IPS DF 4.7 (cell line): ENCODE measurements around the gene IRF2.
"Not testable (repeated sequence)": the region's sequence is repeated elsewhere in the genome, so short reads cannot be mapped to it uniquely, and the experiment has no call there.

ENCODE experiments used
- DNase-seq: peaks from one replicate; pipeline ENCODE4 v3.0.0-alpha.2; 2013; ENCODE audit warnings: low spot score; ENCODE audit errors: extremely low read depth

IRF2 gene

GRCh38 chr4:184389978-184390900, 84.1 kb downstream of the IRF2 start:
- DNase-seq = no peak

DNA sequence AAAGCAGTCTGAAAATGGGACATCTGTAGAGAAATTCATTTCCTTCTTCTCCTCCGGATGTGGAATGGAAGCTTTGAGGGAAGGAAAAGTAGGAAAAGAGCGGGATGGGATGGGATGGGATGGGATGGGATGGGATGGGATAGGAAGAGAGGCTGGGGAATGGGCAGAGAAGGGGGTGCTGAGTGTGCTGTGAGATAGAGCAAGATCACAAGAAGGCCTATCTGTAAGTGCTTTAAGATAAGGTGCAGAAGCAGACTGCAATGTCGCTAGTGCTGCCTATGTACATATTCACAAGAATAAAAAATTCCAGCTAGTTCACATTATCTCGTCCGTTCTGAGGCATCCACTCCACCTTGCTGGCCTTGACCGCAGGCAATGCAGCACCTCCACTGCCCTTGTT, 86.2 kb downstream of the IRF2 start:
- no peak for DNase-seq

DNA sequence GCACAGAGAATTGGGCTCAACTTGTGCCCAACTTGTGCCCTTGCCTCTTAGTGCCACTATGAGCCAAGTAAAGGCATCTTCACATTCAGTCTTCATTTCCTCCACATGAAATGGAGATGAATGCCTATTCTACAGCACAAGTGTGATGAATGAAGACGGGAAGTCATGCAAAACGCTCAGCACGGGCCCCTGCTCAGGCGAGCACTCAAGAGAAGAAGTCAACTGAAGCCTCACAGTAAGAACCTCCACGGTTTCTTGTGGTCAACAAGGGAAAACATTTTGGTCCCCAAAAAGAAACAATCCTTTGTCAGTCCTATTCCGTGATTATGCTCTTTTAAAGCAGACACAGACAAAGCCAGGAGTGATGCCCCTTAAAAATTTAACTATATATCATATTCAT, 87.0 kb downstream of the IRF2 start:
- no peak for DNase-seq

- no peak for DNase-seq
Observed at GRCh38 chr4:184386271-184386781, 88.0 kb downstream of the IRF2 start.

DNA sequence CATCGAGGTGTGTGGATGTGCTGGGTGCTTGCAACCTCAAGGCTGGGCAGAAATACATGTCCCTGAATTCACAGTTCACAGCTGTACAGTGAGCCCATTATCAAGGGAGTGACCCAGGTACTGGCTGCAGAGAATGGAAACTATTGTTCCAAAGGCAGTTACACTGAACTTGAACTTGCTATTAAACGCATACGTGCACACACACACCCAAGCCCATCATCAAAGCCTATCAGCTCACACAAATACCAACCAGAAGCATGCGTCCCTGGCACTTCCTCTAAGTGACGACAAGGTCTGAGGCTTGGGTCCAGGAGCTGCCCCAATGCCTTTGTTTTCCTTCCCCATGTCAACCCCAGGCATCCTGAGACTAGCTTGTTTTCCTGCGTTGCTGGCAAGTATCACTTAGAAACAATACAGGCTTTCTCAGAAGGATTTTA, 88.6 kb downstream of the IRF2 start:
- DNase-seq = no peak

DNA sequence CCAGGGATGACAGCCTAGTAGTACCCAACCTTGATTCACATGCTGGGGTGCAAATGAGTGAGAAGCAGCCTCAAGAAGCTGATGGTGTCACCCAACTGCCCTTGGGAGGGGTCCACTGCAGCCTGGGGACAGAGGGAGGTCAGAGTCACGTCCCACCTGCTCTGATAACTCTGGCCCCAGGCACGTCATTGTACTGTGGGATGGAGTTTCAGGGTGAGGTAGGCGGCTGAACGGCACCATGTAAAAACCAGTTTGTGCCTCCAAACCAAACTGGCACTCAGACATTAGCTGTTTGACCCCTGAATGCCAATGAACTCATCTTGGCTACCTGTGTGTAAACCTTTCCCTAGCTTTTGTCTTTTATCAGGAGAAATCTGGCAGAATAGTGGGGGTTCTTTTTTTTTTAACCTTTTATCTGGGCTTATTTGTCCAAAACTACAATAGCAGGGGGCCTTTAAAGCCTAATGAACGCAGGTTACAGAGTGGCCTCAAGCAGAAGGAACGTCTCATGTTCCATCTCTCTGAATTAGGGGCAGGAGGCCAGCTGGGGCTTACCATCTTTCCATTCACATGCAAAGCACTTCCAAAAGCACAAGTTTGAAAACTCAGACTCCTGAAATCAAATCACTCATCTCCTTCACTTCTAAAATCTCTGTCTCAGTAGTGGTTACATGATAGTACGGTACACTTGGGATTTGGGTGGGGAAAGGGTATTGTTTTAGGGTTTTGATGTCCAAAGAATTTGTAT, 89.4 kb downstream of the IRF2 start:
- no peak for DNase-seq

GRCh38 chr4:184384056-184384809, 90.1 kb downstream of the IRF2 start:
- no peak for DNase-seq

DNA sequence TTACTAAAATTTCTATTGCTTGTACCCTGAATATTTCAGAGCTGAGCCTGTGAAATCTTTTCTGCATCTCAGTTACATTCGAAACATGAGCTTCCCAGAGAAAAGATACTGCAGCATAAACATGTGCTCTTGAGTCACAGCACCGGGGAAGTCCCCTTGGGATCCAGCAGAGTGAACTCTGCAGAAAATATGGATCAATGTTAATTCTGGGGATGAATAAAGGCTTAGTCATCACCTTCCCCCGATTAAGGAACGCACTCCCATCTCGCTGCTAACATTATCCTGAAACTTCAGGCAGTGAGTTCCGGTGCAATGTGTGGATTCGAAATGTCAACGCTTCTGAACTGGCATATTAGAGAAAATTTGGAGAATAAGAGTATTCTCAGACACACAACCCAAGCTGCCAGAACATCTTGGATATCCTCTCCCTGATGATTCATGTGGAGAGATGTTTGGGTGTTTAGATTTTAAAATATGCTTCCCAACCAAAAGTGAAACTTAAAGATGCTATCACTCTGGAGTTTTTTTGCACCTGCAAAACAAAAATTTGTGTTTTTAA, 90.8 kb downstream of the IRF2 start:
- DNase-seq = no peak

DNA sequence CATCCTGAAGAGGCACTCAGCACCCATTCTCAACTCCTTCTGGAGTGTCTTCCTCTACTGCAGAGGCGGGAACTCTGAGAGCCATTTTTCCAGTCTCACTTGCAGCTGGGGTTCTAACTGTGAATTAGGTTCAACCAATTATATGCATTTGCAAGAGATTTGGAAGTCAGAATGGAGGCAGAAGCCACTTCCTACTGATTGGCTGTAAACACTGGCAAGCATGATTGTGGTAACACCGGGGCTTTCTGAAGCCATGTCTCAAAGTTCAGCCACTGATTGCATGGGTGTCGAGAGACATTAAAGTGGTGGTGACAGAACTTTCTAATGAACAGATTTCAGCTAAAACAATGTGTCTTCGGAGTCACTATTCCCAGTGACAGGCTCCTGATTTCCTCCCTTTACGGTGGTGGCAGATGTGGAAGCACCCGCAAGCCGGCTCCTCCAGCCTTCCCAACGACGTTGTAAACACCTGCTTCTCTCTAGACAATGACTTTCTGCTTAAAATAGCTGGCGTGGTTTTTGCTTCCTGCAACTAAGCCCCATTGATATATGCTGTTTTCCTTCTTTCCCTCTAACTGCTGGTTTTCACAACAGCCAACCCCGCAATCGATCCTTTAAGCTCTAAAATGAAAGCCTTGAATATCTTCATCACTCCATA, 92.0 kb downstream of the IRF2 start:
- no peak for DNase-seq

- no peak for DNase-seq
Observed at GRCh38 chr4:184380707-184381106, 93.6 kb downstream of the IRF2 start.

DNA sequence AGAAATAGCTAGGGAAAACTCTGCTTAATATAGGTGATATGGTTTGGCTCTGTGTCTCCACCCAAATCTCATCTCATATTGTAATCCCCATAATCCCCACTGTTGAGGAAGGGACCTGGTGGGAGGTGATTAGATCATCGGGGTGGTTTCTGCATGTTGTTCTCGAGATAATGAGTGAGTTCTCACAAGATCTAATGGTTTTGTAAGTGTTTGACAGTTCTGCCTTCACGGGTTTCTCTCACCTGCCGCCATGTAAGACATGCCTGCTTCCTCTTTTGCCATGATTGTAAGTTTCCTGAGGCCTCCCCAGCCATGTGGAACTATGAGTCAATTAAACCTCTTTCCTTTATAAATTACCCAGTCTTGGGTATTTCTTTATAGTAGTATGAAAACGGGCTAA, 94.1 kb downstream of the IRF2 start:
- DNase-seq = not testable (repeated sequence)

- DNase-seq = no peak
Observed at GRCh38 chr4:184376923-184377322, 97.4 kb downstream of the IRF2 start.

DNA sequence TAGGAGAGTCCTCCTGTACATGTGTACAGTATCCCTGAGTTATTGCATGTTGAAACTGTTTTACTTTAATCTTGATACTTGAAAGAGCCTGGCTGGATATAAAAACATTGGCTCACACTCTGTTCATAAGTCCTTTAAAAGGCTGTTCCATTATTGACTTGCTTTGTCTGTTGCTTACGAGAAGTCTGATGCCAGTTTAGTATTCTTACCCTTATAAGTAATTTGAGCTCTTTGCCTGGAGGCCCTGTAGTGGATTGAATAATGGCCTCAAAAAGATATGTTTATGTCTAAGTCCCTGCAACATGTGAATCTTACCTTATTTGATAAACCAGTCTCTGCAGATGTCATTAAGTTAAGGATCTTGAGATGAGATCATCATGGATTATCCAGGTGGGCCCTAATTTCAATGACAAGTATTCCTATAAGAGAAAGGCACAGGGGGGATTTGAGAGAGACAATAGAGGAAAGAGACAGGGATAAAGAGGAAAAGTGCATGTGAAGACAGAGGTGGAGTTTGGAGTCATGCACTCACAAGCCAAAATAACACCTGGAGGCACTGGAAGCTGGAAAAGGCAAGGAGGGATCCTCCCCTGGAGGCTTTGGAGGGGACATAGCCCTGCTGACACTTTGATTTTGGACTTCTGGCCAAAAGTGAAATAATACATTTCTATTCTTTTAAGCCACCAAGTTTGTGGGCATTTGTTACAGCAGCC, 98.1 kb downstream of the IRF2 start:
- DNase-seq = no peak

- DNase-seq = not testable (repeated sequence)
Observed at GRCh38 chr4:184375623-184376022, 98.7 kb downstream of the IRF2 start.

GRCh38 chr4:184375027-184375426, 99.3 kb downstream of the IRF2 start:
- DNase-seq = no peak

DNA sequence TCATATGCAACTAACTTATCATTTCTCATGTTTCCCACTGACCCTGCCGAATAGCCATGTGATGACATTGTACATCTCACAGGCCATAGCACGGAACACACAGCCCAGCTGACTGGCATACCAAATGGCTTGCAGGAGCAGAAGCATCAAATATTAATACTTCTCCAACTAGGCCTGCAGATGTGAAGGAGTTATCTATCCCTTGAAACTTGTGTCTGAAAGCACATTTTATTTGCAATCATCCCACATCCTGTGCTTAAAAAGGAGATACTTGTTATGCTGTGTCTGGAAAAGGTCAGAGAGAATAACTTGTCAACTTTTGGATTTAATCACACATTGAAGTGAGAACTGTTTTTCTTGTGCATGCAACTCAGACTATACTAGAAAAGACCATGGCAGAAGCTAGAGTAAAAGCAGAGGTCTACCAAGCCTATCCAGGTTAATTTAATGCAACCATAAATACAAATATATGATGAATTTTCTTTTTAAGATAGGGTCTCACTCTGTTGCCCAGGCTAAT, 100.4 kb downstream of the IRF2 start:
- no peak for DNase-seq

DNA sequence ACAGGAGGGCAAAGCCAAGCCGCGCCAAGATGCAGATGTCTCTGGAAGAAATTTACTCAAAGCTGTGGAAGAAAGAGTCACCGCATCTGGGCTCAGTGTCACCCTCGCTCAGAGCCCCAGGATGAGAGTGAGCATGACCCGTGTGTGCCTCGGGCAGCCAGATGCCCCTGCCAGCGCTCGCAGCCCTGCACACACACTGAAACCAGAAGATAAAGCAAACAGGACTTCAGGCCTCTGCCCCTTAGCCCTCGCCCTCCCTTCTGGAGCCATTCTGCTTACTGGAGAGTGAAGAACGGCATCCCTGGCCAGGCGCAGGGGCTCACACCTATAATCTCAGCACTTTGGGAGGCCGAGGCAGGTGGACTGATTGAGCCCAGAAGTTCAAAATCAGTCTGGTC, 103.0 kb downstream of the IRF2 start:
- no peak for DNase-seq

DNA sequence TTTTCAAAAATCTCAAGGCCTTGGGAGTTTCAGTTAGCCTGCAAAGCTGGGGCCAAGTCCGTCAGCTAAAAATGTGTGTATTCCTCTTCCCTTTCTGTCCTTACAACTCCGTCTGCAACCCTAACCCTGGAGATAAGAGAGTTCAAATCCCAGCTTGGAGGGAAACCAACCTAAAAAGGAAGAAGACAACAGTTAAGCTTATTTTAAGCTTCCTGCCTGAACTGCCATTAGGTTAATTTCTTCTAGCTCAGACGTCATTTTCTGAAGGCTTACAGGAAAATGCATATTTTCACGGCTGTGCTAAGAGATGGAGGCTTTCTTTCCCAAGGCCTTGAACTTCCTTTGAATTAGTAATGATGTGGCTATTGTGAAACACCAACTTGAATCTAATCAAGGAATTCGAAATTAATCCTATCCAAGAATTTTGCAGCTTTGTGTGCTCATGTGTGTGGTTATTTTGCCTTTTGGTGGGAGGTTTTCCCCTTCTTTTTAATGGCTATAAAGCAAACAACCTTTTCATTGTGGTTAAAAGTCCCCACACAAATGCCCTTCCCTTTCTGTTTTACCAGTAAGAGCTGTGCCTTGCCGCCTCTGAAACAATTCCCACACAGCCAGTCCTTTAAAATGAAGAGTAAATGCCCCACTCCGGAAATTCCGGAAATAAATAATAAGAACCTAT, 103.5 kb downstream of the IRF2 start:
- no peak for DNase-seq

- DNase-seq = no peak
Observed at GRCh38 chr4:184369871-184370270, 104.5 kb downstream of the IRF2 start.
